NCI-H460 (cell line): ENCODE data around the gene MAD1L1. TPM values are rescaled to one million over a fixed set of nuclear protein-coding genes. Genes with fewer than 3 reads are reported as not detected.

ENCODE experiments used
- DNase-seq: peaks from one replicate; pipeline ENCODE4 v3.0.0-alpha.2; 2016; ENCODE audit warnings: low read depth; ENCODE audit errors: extremely low read depth
- total RNA-seq: library from RNA; depleted of rRNA; stranded (reverse); fragments of >200 nt; shearing (Covaris generic); gene quantifications from 2 replicates; pipeline ENCODE4 v1.2.3, GENCODE V29; 2014

The MAD1L1 gene
- total RNA-seq, 1 experiment from 2014 or later, result 25.9 TPM

DNA sequence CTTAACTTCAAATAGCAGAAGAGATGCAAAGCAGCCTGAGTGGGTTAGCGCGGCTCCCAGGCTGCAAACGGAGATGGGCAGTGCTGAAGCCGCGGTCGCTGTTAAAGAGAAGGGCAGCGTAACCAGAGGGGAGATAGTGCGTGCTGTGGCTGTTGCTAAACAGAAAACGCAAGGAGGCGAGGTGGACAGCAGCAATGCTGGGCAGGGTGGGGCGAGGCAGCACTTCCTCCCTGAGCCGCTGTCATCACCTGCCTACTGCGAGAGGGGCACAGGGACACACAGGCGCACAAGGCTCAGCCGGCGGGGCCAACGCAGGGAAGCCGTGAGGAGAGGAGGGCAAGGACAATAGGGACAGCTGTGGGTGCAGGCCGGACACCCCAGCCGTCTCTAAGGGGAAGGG is 137.3 kb downstream of the MAD1L1 start:
- DNase-seq, result no peak

DNA sequence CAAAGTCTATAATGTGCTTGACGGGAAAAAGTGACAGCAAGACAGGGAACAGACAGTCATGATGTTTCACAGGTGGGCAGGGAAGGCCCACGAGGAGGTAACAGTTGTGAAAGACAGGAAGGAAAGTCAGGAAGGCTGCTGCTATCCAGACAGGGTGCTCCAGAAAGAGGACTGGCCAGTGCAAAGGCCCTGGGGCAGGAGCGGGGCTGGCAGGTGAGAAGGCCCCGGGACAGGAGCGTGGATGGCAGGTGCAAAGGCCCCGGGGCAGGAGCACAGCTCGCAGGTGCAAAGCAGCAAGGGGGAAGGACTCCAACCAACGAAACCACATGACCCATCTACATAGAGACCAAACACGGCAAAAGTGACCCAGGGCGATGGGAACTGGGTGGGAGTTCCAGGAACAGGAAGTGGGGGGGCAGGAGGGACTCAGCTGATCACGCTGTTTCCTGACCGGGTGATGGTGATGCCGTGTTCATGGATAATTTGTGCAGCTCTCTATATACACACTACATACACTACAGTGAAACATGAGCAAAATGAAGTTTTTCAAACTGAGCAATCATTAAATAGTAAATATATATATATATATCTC is 138.2 kb downstream of the MAD1L1 start:
- DNase-seq, result no peak

- no peak for DNase-seq
Measured at GRCh38 chr7:2093843-2094220, 138.9 kb downstream of the MAD1L1 start.

GRCh38 chr7:2093215-2093842 is 139.4 kb downstream of the MAD1L1 start:
- DNase-seq, result no peak

GRCh38 chr7:2092279-2092678 is 140.5 kb downstream of the MAD1L1 start:
- DNase-seq, result no peak

GRCh38 chr7:2090526-2091520 is 141.9 kb downstream of the MAD1L1 start:
- no peak for DNase-seq

DNA sequence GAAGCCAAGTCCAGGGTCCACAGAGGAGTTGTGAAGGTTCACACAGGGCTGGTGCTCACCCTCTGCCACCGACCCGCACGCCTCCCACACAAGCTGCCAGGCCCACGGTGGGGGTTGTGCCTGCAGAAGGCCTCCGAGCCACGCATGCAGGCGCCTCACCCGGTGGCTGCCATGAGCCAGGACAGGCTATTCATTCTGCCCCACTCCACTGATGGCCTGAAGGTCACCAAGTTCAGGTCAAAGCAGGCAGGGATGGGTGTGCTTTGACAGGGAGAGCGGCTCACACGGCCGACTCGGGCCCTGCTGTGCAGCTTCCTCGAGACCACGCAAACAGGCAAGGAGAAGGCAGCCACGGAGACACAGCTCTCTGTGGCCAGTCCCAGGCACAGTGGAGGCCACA is 143.9 kb downstream of the MAD1L1 start:
- no peak for DNase-seq

DNA sequence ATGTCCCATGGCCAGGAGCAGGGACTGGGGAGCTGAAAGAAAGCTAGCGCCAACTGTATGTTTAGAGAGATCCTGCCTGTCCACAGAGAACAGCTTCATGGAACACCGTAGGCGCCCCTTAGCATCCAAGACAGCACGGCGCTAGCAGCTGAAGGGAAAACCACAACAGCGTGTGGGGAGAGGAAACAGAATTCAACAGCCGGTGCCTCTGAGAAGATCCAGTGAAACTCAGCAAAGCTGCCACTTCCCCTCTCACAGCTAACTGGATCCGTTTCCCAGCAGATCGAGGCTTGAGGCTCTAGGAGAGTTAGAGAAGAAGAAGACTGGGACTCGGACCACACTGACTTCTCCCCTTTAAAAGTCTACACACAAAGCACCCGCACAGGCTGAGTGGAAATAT is 145.0 kb downstream of the MAD1L1 start:
- no peak for DNase-seq

GRCh38 chr7:2086229-2086628 is 146.5 kb downstream of the MAD1L1 start:
- DNase-seq, result no peak

GRCh38 chr7:2085804-2086203 is 146.9 kb downstream of the MAD1L1 start:
- DNase-seq, result no peak

DNA sequence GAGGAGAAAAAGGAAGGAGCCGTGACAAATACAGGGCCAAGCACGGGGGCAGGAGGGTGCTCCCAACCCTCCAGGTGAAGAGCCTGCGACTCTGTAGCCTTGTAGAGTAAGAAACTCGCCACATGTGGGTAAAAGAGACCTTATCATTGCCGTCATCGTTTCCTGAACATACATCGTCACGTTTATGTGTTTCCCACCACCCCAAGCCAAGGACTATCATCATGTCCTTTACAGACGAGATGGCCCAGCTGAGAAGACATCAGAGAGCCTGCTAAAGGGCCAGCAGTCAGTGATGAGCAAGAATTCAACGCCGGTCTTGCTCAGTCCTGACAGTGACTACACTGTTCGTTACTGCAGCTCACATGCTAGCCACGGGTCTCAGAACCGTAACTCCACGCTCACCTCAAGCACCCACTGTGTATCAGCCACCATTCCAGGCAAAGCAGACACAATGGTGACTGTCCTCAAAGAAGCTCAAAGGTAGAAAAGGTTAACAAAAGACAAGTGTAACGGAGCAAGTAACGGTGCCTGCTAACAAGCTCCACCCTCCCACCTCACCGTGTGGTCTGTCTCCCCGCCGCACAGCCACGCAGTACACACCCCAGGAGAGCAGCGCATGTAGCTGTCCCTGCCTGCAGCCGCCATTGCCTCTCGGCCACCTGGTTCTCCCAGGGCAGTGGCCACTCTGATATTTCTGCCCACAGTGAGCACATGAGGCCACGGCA is 147.8 kb downstream of the MAD1L1 start:
- DNase-seq, result no peak

GRCh38 chr7:2084331-2084730 is 148.4 kb downstream of the MAD1L1 start:
- no peak for DNase-seq

- no peak for DNase-seq
Measured at GRCh38 chr7:2083362-2083761, 149.4 kb downstream of the MAD1L1 start.

DNA sequence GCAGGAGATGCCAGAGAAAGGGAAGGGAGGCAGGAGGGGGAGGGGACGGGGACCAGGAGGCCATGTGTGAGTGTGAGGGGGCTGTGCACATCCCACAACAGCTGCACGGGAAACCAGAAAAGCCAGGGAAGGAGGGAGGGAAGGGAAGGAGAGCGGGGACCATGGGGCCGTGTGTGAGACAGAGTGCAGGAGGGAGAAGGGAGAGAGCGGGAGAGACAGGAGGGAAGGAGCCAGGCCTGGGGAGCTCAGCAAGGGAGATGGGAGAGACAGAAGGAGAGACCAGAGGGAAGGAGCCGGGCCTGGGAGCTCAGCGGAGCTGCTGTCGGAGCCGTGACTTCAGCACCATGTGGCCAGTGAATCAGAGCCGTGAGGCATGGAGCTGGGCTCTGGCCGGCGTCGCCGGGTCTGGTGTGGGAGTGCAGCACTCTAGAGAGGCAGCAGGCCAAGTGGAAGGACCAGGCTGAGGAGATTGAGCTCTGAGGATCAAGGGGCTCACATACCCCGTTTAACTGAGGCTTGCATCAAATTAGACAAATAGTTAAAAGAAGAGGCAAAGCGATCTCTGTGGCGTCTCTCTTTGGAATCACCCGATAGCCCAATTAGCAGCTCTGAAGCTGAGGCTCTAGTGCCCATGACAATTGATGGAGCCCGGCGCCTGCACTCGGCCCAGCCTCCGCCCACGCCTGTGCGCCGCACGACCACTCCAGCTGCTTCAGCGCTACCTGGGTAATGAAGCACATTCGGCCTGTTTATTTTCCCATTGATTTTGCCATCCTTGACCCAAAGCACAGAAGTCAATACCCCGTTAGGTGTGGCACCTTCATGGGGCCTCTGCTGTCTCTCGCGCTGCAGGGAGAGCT is 150.4 kb downstream of the MAD1L1 start:
- no peak for DNase-seq

GRCh38 chr7:2081526-2082135 is 151.1 kb downstream of the MAD1L1 start:
- DNase-seq, result no peak

GRCh38 chr7:2080477-2080876 is 152.3 kb downstream of the MAD1L1 start:
- DNase-seq, result no peak

DNA sequence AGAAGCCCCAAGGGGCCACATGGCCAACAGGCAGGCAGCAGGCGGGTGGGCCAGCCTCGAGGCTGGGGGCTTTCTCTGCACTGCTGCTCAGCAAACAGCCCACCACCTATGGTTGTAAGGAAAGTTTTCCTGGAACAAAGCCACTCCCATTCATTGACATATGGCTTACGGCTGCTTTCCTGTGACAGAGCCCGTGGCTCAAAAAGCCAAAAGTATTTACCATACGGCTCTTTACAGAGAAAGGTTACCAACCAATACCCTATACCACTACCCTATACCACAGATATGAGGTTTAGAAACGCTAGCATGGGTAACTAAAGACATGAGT is 152.7 kb downstream of the MAD1L1 start:
- no peak for DNase-seq

DNA sequence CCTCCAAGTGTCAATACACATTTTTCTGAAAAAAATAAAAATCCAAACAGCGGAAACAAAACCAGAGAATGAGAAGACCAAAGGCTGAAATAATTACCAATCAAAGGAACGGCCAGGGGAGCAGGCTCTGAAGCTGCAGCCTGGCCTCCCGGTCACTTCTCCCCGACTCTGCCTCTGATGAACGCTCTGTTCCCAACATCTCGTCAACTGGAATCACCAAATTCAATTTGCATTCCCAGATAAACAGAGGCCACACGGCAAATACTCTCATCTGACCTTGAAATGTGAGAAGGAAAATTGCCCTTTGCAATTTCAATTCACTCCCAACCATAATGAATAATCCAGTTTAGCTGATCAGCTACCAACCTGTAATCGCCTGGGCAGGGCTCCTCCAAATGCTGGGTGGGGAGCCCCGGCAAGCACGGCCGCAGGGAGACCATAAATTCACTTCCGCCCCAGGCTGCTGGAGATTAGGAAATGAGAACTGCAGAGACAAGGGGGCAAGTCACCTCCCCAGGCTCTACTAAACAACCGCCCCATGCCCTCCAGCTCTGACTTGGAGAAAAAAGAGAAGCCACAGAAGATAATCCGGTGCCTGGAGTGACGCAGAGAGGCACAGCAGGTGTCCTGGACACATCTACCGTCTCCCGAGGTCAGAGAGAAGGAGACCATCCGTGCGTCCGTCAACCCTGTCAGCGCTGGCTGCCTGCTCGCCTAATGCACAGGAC is 153.2 kb downstream of the MAD1L1 start:
- no peak for DNase-seq

GRCh38 chr7:2078899-2079298 is 153.8 kb downstream of the MAD1L1 start:
- DNase-seq, result no peak
